Mucosa of rectum (tissue), 2 donors: ENCODE data around the gene ELAC1.
A peak's percentile ranks its signal among the peaks of the same experiment; 100 is the strongest.
"Not testable (repeated sequence)": the region's sequence is repeated elsewhere in the genome, so short reads cannot be mapped to it uniquely, and the experiment has no call there.

ENCODE experiments used
- H3K27ac ChIP-seq, 2 donors: one replicate each; pipeline ENCODE4 v1.7.0; 2013; ENCODE audit warnings: inconsistent platforms in 2 of 2, low read depth in 2 of 2, low read length in 2 of 2
- H3K27me3 ChIP-seq, 2 donors: one replicate each; pipeline ENCODE4 v1.7.0; 2013; ENCODE audit warnings: low read length in 2 of 2; ENCODE audit not compliant: control insufficient read depth in 2 of 2, insufficient read depth in 2 of 2
- H3K36me3 ChIP-seq, 2 donors: one replicate each; pipeline ENCODE4 v1.7.0; 2013; ENCODE audit warnings: low read length in 2 of 2; ENCODE audit not compliant: control insufficient read depth in 2 of 2, insufficient read depth in 2 of 2
- H3K4me1 ChIP-seq, 2 donors: one replicate each; pipeline ENCODE4 v1.7.0; 2013; ENCODE audit warnings: low read length in 2 of 2, mild to moderate bottlenecking in 1 of 2; ENCODE audit not compliant: control insufficient read depth in 2 of 2, insufficient read depth in 2 of 2
- H3K4me3 ChIP-seq, 2 donors: one replicate each; pipeline ENCODE4 v1.7.0; 2013; ENCODE audit warnings: low read length in 2 of 2
- H3K9ac ChIP-seq, 2 donors: one replicate each; pipeline ENCODE4 v1.7.0; 2013; ENCODE audit warnings: low read length in 2 of 2, low read depth in 1 of 2, mild to moderate bottlenecking in 1 of 2
- H3K9me3 ChIP-seq, 2 donors: one replicate each; pipeline ENCODE4 v1.7.0; 2013; ENCODE audit warnings: low read length in 2 of 2; ENCODE audit not compliant: control insufficient read depth in 2 of 2
- donor health status: healthy.
- donor health status: Normal muscosa, but diverticular disease.

Gene ELAC1

DNA sequence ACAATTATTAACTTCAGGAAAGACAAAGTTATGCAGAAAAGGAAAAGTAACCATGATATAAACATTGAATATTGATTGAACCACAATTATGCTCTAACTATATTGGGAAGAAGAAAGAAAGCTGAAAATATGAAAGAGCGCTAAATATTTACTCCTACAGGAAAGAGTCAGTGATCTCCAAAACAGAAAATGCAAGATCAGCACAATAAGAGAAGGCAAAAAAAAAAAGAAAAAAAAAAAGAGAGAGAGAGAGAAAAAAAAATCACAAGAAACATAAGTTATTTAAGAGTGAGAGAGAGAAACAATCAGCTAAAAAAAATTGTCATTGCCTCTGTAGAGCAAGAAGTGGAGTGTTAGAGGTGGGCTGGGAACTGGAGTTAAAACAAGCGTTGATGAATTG, 28.9 kb upstream of the ELAC1 start:
- Histone ChIP-seq H3K4me1 (no peaks in the 10 kb centered on the region), H3K36me3 (peaks cover 4% of the 10 kb centered on the region in 2 donors), H3K27ac (no peak overlapping the region), H3K27me3 (no peaks in the 10 kb centered on the region), H3K9me3 (no peaks in the 10 kb centered on the region), H3K9ac (no peak overlapping the region), H3K4me3 (no peak overlapping the region)

DNA sequence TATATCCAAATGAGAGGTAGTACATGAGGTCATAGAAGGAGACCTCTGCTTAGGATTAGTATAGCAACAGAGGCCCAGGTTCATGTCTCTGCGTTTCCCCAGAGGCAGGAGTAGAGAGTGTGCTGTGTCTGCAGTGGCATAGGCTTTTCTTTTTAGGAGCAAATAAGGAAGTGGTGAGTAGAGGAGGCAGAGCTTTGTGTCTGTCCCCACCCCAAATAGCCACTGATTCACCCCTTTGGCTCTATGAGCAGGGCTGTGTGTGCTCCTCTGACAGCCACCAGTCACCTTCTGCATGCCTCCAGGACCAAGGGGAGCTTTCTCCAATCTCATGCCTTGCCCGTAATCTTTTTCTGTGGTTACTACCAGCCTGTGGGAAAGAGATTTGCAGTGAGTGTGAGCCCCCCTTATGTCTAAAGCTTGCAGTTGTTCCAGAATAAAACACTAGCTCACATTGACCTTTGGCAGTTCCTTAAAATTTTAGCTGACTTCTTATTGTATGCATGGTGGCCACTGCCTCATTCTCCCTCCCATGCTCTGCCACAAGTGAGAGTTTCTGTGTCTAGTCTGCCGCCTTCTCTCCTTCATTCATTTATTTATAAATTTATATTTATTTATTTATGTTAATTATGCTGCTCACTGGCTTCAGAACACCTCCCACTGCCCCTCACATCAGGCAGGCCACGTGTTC, 23.5 kb upstream of the ELAC1 start:
- H3K4me1 ChIP-seq = no peaks in the 10 kb centered on the region
- H3K4me3 ChIP-seq = no peak overlapping the region
- no peaks in the 10 kb centered on the region for H3K9me3 ChIP-seq
- H3K27ac ChIP-seq = no peak overlapping the region
- H3K27me3 ChIP-seq = no peaks in the 10 kb centered on the region
- H3K36me3 ChIP-seq = peaks cover 6 to 9% of the 10 kb centered on the region in 2 donors
- peak overlapping the region in 1 of 2 donors; percentile 2 for H3K9ac ChIP-seq

- H3K4me1 ChIP-seq, H3K27me3 ChIP-seq, H3K36me3 ChIP-seq, H3K9me3 ChIP-seq, H3K27ac ChIP-seq, H3K9ac ChIP-seq, H3K4me3 ChIP-seq: not testable (repeated sequence)
These were observed 21.9 kb upstream of the ELAC1 start for GRCh38 chr18:50945918-50946317.

GRCh38 chr18:50947899-50948298, 19.9 kb upstream of the ELAC1 start:
- H3K27ac ChIP-seq = no peak overlapping the region
- H3K9me3 ChIP-seq = no peaks in the 10 kb centered on the region
- no peaks in the 10 kb centered on the region for H3K4me1 ChIP-seq
- H3K36me3 ChIP-seq = peaks cover 6 to 9% of the 10 kb centered on the region in 2 donors
- no peak overlapping the region for H3K9ac ChIP-seq
- no peaks in the 10 kb centered on the region for H3K27me3 ChIP-seq
- H3K4me3 ChIP-seq = no peak overlapping the region

- Histone ChIP-seq H3K9ac (no peak overlapping the region), H3K4me1 (no peaks in the 10 kb centered on the region), H3K27ac (no peak overlapping the region), H3K4me3 (no peak overlapping the region), H3K36me3 (peaks cover 4 to 5% of the 10 kb centered on the region in 2 donors), H3K27me3 (no peaks in the 10 kb centered on the region), H3K9me3 (no peaks in the 10 kb centered on the region)
These were observed 18.7 kb upstream of the ELAC1 start for GRCh38 chr18:50949185-50949584.

DNA sequence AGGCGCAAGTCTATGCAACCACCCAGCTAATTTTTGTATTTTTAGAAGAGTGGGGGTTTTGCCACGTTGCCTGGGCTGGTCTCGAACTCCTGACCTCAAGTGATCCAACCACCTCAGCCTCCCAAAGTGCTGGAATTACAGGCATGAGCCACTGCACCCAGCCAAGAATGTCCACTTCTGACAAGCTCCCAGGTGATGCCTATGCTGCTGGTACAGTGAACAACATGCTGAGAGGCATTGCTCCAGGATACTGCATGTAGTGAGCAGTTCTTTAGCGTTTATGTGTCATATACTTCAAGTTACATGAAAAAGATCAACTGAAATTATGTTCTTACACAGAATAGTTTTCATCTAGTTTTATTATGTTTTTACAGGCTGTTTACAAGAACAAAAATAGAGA, 17.2 kb upstream of the ELAC1 start:
- Histone ChIP-seq H3K4me3 (no peak overlapping the region), H3K9ac (no peak overlapping the region), H3K9me3 (no peaks in the 10 kb centered on the region), H3K27ac (no peak overlapping the region), H3K4me1 (no peaks in the 10 kb centered on the region), H3K36me3 (peaks cover 2 to 3% of the 10 kb centered on the region in 2 donors), H3K27me3 (no peaks in the 10 kb centered on the region)

DNA sequence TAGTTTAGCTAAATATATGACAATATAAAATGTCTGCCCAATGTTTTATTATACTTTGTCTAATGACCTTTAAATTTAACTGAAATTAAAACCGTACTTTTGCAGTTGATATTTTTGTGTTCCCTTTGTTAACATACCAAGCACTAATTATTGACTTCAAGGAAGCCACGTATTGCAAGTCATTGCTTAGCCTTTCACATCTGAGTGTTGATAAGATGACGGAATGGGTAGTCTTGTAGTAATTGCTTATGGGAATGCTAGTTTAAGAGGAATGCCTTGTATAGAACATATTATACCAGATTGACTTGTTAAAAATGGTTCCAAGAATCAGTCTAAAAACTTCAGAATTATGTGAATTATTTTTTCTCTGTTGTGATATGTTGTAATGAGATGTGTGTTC, 14.0 kb upstream of the ELAC1 start:
- H3K9me3 ChIP-seq = no peaks in the 10 kb centered on the region
- H3K27ac ChIP-seq = no peak overlapping the region
- H3K9ac ChIP-seq = no peak overlapping the region
- H3K4me3 ChIP-seq = no peak overlapping the region
- no peaks in the 10 kb centered on the region for H3K27me3 ChIP-seq
- H3K36me3 ChIP-seq = no peaks in the 10 kb centered on the region
- H3K4me1 ChIP-seq = no peaks in the 10 kb centered on the region

DNA sequence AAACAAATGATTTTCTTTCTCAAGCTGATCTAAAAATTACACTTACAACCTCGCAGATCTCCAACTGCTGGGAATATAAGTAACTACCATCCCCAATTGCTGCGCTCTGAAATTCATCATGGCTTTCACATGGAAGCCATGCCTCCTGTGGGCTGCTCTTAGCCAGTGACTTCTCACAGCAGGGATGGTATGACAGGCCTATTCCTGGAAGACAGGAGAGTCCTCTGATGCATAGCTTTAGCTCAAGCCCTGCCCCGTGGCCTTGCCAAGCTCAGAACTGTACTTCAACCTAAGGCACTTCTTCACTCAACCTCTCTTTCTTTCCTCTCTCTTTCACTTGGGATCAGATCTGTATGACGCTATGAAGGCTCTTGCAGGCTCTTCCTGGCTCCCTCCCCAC, 12.6 kb upstream of the ELAC1 start:
- no peaks in the 10 kb centered on the region for H3K4me1 ChIP-seq
- no peak overlapping the region for H3K4me3 ChIP-seq
- no peak overlapping the region for H3K9ac ChIP-seq
- no peaks in the 10 kb centered on the region for H3K9me3 ChIP-seq
- no peak overlapping the region for H3K27ac ChIP-seq
- no peaks in the 10 kb centered on the region for H3K27me3 ChIP-seq
- H3K36me3 ChIP-seq = no peaks in the 10 kb centered on the region

DNA sequence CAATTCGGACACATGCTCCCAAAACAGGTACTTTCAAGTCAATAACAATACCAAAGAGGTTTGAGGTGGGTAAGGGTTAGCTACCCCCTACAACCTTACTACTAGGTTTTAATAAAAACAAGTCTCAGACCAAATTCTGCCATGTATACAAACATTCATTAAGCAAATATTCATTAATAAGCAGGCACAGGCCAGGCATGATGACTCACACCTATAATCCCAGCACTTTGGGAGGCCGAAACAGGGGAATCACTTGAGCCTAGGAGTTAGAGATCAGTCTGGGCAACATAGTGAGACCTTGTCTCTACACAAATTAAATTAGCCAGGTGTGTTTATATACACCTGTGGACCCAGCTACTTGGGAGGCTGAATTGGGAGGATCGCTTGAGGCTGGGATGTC, 11.7 kb upstream of the ELAC1 start:
- H3K9me3 ChIP-seq = peaks cover 0 to 4% of the 10 kb centered on the region in 2 donors
- H3K4me1 ChIP-seq = no peaks in the 10 kb centered on the region
- no peak overlapping the region for H3K27ac ChIP-seq
- H3K36me3 ChIP-seq = no peaks in the 10 kb centered on the region
- no peak overlapping the region for H3K4me3 ChIP-seq
- no peak overlapping the region for H3K9ac ChIP-seq
- no peaks in the 10 kb centered on the region for H3K27me3 ChIP-seq

DNA sequence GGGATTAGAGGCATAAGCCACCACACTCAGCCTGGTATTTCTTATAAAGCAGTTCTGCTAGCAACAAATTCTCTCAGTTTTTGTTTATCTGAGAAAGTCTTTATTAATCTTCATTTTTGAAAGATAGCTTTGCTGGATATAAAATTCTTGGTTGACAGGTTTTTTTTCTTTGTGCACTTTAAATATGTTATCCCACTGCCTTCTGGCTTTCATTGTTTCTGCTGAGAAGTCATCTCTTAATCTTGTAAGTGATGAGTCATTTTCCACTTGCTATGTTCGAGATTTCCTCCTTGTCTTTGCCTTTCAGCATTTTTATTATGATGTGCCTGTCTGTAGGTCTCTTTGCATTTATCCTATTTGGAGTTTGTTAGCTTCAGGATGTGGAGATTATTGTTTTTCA, 5.9 kb upstream of the ELAC1 start:
- Histone ChIP-seq H3K9me3 (peaks cover 2 to 11% of the 10 kb centered on the region in 2 donors), H3K4me1 (no peaks in the 10 kb centered on the region), H3K27ac (no peak overlapping the region), H3K4me3 (no peak overlapping the region), H3K36me3 (no peaks in the 10 kb centered on the region), H3K9ac (no peak overlapping the region), H3K27me3 (no peaks in the 10 kb centered on the region)

- no peaks in the 10 kb centered on the region for H3K27me3 ChIP-seq
- H3K4me1 ChIP-seq = peaks cover 10 to 27% of the 10 kb centered on the region in 2 donors
- no peak overlapping the region for H3K9ac ChIP-seq
- H3K4me3 ChIP-seq = peak overlapping the region in 1 of 2 donors; percentile 94
- peaks cover 0 to under 1% of the 10 kb centered on the region in 2 donors for H3K36me3 ChIP-seq
- no peak overlapping the region for H3K27ac ChIP-seq
- no peaks in the 10 kb centered on the region for H3K9me3 ChIP-seq
These were observed 1.6 kb downstream of the ELAC1 start for GRCh38 chr18:50969448-50969847.
